IMR-90 (cell line): ENCODE data around the gene PRKCA. TPM values are rescaled to one million over a fixed set of nuclear protein-coding genes. Genes with fewer than 3 reads are reported as not detected.

Experiments
- ATAC-seq: fragments of 200-7000 bp; cut with Tn5 transposase; 2 replicates; pipeline ENCODE4 v1.9.1; 2020; ENCODE audit warnings: low read depth, mild to moderate bottlenecking, moderate library complexity
- BruUV-seq: library from RNA; stranded (reverse); fragments of 400-500 nt; replicated peaks from 2 replicates; lab custom pipeline; 2021; lab: Mats Ljungman, UMichigan
- CTCF ChIA-PET: fragments of 300-600 bp; formaldehyde crosslinking; extraction: SDS; loops from one replicate; lab custom pipeline; 2021; ENCODE audit warnings: antibody characterized with exemption; lab: Yijun Ruan, JAX
- POLR2A ChIA-PET: fragments of 300-600 bp; sonication (Branson Sonifier 250); formaldehyde crosslinking; loops from one replicate; lab custom pipeline; 2022; ENCODE audit warnings: antibody characterized with exemption; ENCODE audit not compliant: unreplicated experiment; lab: Charles Lee
- DNase-seq: peaks from one replicate; pipeline ENCODE4 v3.0.0; 2013
- H2AFZ ChIP-seq: replicated peaks from 2 replicates; pipeline ENCODE3; 2013; ENCODE audit warnings: low read length, mild to moderate bottlenecking; ENCODE audit not compliant: poor library complexity
- H2AK5ac ChIP-seq: 2 replicates; pipeline ENCODE4 v1.6.1; 2013; ENCODE audit warnings: low read depth, low read length, inconsistent platforms
- H2AK9ac ChIP-seq: replicated peaks from 2 replicates; pipeline ENCODE3; 2013; ENCODE audit warnings: mild to moderate bottlenecking, low read depth, low read length, moderate library complexity; ENCODE audit not compliant: poor library complexity
- H2BK120ac ChIP-seq: 2 replicates; pipeline ENCODE4 v1.6.1; 2013; ENCODE audit warnings: low read depth, low read length, inconsistent platforms
- H2BK15ac ChIP-seq: 3 replicates; pipeline ENCODE4 v1.6.1; 2013; ENCODE audit warnings: low read depth, low read length, inconsistent platforms
- H2BK20ac ChIP-seq: 2 replicates; pipeline ENCODE4 v1.6.1; 2013; ENCODE audit warnings: low read depth, mild to moderate bottlenecking, inconsistent platforms, low read length, moderate library complexity
- H2BK5ac ChIP-seq: 2 replicates; pipeline ENCODE4 v1.6.1; 2013; ENCODE audit warnings: mild to moderate bottlenecking, low read depth, low read length, inconsistent platforms; ENCODE audit not compliant: poor library complexity, severe bottlenecking
- H3K14ac ChIP-seq: replicated peaks from 2 replicates; pipeline ENCODE4 v1.6.1; 2013; ENCODE audit warnings: low read depth, low read length, inconsistent platforms
- H3K18ac ChIP-seq: 2 replicates; pipeline ENCODE4 v1.6.1; 2013; ENCODE audit warnings: low read depth, low read length, control low read depth
- H3K23ac ChIP-seq: 2 replicates; pipeline ENCODE4 v1.6.1; 2013; ENCODE audit warnings: low read depth, low read length, inconsistent platforms
- H3K27ac ChIP-seq: 2 replicates; pipeline ENCODE4 v1.5.1; 2013; ENCODE audit warnings: mild to moderate bottlenecking, control low read depth, low read length; ENCODE audit not compliant: insufficient read depth
- H3K27me3 ChIP-seq: 2 replicates; pipeline ENCODE4 v1.6.1; 2013; ENCODE audit warnings: low read length; ENCODE audit not compliant: control insufficient read depth, insufficient read depth
- H3K36me3 ChIP-seq: 2 replicates; pipeline ENCODE4 v1.6.1; 2013; ENCODE audit warnings: low read length, mixed read lengths; ENCODE audit not compliant: control insufficient read depth, insufficient read depth
- H3K4ac ChIP-seq: 2 replicates; pipeline ENCODE4 v1.6.1; 2013; ENCODE audit warnings: low read depth, low read length, inconsistent platforms
- H3K4me1 ChIP-seq: 2 replicates; pipeline ENCODE4 v1.6.1; 2013; ENCODE audit warnings: low read length, mixed read lengths; ENCODE audit not compliant: control insufficient read depth, insufficient read depth
- H3K4me2 ChIP-seq: 2 replicates; pipeline ENCODE4 v1.6.1; 2013; ENCODE audit warnings: low read depth, mild to moderate bottlenecking, control low read depth, low read length, moderate library complexity
- H3K4me3 ChIP-seq: 2 replicates; pipeline ENCODE4 v1.5.1; 2013; ENCODE audit warnings: low read depth, mild to moderate bottlenecking, control low read depth, low read length, moderate library complexity; ENCODE audit not compliant: insufficient read depth
- H3K56ac ChIP-seq: 2 replicates; pipeline ENCODE4 v1.6.1; 2013; ENCODE audit warnings: low read length, inconsistent platforms; ENCODE audit not compliant: insufficient read depth; ENCODE audit errors: extremely low read depth
- H3K79me1 ChIP-seq, 2 experiments: 2 replicates each; pipeline ENCODE4 v1.6.1; 2013; ENCODE audit warnings: low read length in 2 of 2, inconsistent platforms in 1 of 2, low read depth in 1 of 2
- H3K9ac ChIP-seq: 2 replicates; pipeline ENCODE4 v1.6.1; 2013; ENCODE audit warnings: low read depth, low read length, control low read depth
- H3K9me1 ChIP-seq: 2 replicates; pipeline ENCODE4 v1.6.1; 2013; ENCODE audit warnings: low read length, inconsistent platforms; ENCODE audit not compliant: insufficient read depth
- H3K9me3 ChIP-seq: 2 replicates; pipeline ENCODE4 v1.6.1; 2013; ENCODE audit warnings: low read length; ENCODE audit not compliant: control insufficient read depth, insufficient read depth
- H4K20me1 ChIP-seq: 2 replicates; pipeline ENCODE4 v1.6.1; 2013; ENCODE audit warnings: low read length, inconsistent platforms; ENCODE audit not compliant: insufficient read depth
- H4K5ac ChIP-seq: 2 replicates; pipeline ENCODE4 v1.6.1; 2013; ENCODE audit warnings: mild to moderate bottlenecking, low read depth, low read length, control low read depth
- H4K8ac ChIP-seq, 2 experiments: 2 replicates each; pipeline ENCODE4 v1.6.1; 2013; ENCODE audit warnings: low read depth in 2 of 2, low read length in 2 of 2, control low read depth in 1 of 2, inconsistent platforms in 1 of 2
- H4K91ac ChIP-seq: 2 replicates; pipeline ENCODE4 v1.6.1; 2013; ENCODE audit warnings: low read depth, low read length, inconsistent platforms; ENCODE audit not compliant: insufficient read depth
- CEBPB ChIP-seq: IDR thresholded peaks from 2 replicates; pipeline ENCODE4 v1.6.1; 2012; ENCODE audit warnings: low read depth, low read length, improper control_type of control experiment
- POLR2A ChIP-seq: IDR thresholded peaks from 2 replicates; pipeline ENCODE4 v1.6.1; 2012; ENCODE audit warnings: mild to moderate bottlenecking, low read depth, low read length
- WGBS, 2 experiments: methylation state at CpG; one replicate each; pipeline versions ENCODE4 v1.1.5 to v1.1.7; 2013; ENCODE audit warnings: missing lambda C conversion rate in 2 of 2; ENCODE audit not compliant: insufficient read length in 1 of 2; ENCODE audit errors: extremely low coverage in 2 of 2; 5-methylcytosine and 5-hydroxymethylcytosine counted together
- dilution Hi-C: fragments of 300-500 bp; cut with HindIII; formaldehyde crosslinking; loops from one replicate; pipeline ENCODE4 v1.14.3; 2018; ENCODE audit warnings: low sequenced_read_pairs; ENCODE audit not compliant: unreplicated experiment
- in situ Hi-C: fragments of 300-500 bp; cut with MboI; formaldehyde crosslinking; loops from 3 replicates; pipeline ENCODE4 v1.14.3; 2019; ENCODE audit warnings: low sequenced_read_pairs, inconsistent platforms, mixed read lengths
- intact Hi-C: fragments of 100-400 bp; cut with micrococcal nuclease; formaldehyde crosslinking; loops from 2 replicates; pipeline ENCODE4 v1.10.0; 2022
- polyA plus RNA-seq, 3 experiments: library from polyadenylated mRNA; depleted of rRNA; stranded (reverse); fragments of >200 nt; gene quantifications; 2 replicates each; pipeline ENCODE4 v1.2.3, GENCODE V29; 2012; ENCODE audit warnings: low replicate concordance in 1 of 3
- total RNA-seq: library from RNA; depleted of rRNA; stranded (reverse); fragments of >200 nt; gene quantifications from 2 replicates; pipeline ENCODE4 v1.2.3, GENCODE V29; 2012

PRKCA gene
- total and polyA plus RNA-seq, 2 of the 4 experiments (the other 2 are of a cell fraction): 31.0 to 46.0 TPM

GRCh38 chr17:66833201-66833600 lies 530.8 kb downstream of the PRKCA start:
- no peak overlapping the region for H3K9ac ChIP-seq

More at GRCh38 chr17:66833201-66833600, 530.8 kb downstream of the PRKCA start:
- no peaks in the 10 kb centered on the region for H3K9me1 ChIP-seq
- WGBS, 2 experiments: no CpG with 5 or more reads among the region's 4 CpGs
- no peak for ATAC-seq
- in situ Hi-C loops (no loop called here), dilution Hi-C loops (no loop called here), intact Hi-C loops (no loop called here)
- no peak overlapping the region for H2AFZ ChIP-seq
- H2AK5ac ChIP-seq: no peak overlapping the region
- H4K5ac ChIP-seq: no peak overlapping the region
- no peaks in the 10 kb centered on the region for H3K4me1 ChIP-seq
- TF ChIP-seq POLR2A (no peak), CEBPB (no peak)
- H4K8ac ChIP-seq: no peak overlapping the region
- no peak overlapping the region for H2BK20ac ChIP-seq
- H3K27me3 ChIP-seq: peaks cover 47% of the 10 kb centered on the region
- no peak for DNase-seq
- no peaks in the 10 kb centered on the region for H4K20me1 ChIP-seq
- H3K9me3 ChIP-seq: no peaks in the 10 kb centered on the region
- H2BK5ac ChIP-seq: no peak overlapping the region
- H4K91ac ChIP-seq: no peak overlapping the region
- H3K79me1 ChIP-seq: no peaks in the 10 kb centered on the region
- H3K27ac ChIP-seq: no peak overlapping the region
- no peak overlapping the region for H3K23ac ChIP-seq
- H3K14ac ChIP-seq: no peak overlapping the region
- H3K56ac ChIP-seq: no peak overlapping the region
- no peaks in the 10 kb centered on the region for H3K36me3 ChIP-seq
- H3K18ac ChIP-seq: no peak overlapping the region
- no peak overlapping the region for H2BK15ac ChIP-seq
- no peak overlapping the region for H3K4me3 ChIP-seq
- ChIA-PET CTCF (no interaction called here), POLR2A (no interaction called here)
- BruUV-seq: no TSS peak
- H2AK9ac ChIP-seq: no peak overlapping the region
- H3K4me2 ChIP-seq: no peak overlapping the region
- no peak overlapping the region for H2BK120ac ChIP-seq
- H3K4ac ChIP-seq: no peak overlapping the region
